HCT116 (cell line): ENCODE results near the gene GALNT5. TPM values are rescaled to one million over a fixed set of nuclear protein-coding genes. Genes with fewer than 3 reads are reported as not detected.

Experiments used
- ATAC-seq: fragments of 200-7000 bp; cut with Tn5 transposase; 2 replicates; pipeline ENCODE4 v1.9.1; 2020; ENCODE audit warnings: mild to moderate bottlenecking, moderate library complexity
- BruUV-seq: library from RNA; stranded (reverse); fragments of 400-500 nt; replicated peaks from 2 replicates; lab custom pipeline; 2021; lab: Mats Ljungman, UMichigan
- CTCF ChIA-PET: fragments of 300-600 bp; sonication (Branson Sonifier 250); formaldehyde crosslinking; loops from one replicate; lab custom pipeline; 2021; ENCODE audit warnings: antibody characterized with exemption; lab: Charles Lee
- POLR2A ChIA-PET: fragments of 300-600, 350-600 bp; sonication (Branson Sonifier 250); formaldehyde crosslinking; loops from one replicate; lab custom pipeline; 2021; ENCODE audit warnings: antibody characterized with exemption; lab: Charles Lee
- RAD21 ChIA-PET, 2 experiments: fragments of 300-600 bp; sonication (Branson Sonifier 250); formaldehyde crosslinking; loops; one replicate each; lab custom pipeline; 2023; ENCODE audit warnings: low total read pairs in 2 of 2; ENCODE audit not compliant: uncharacterized antibody in 2 of 2, unreplicated experiment in 2 of 2, low non-redundant PET in 1 of 2; lab: Charles Lee
- DNase-seq: peaks from one replicate; pipeline ENCODE4 v3.0.0-alpha.2; 2010; ENCODE audit warnings: low read depth, low spot score
- H2AFZ ChIP-seq: fragments of 200-600 bp; shearing (Covaris generic), sonication (generic); 2 replicates; pipeline ENCODE4 v1.6.1; 2017; ENCODE audit warnings: low read depth, mixed run types, mixed read lengths, antibody characterized with exemption, low read length; ENCODE audit not compliant: poor library complexity, severe bottlenecking
- H3K27ac ChIP-seq: 2 replicates; pipeline ENCODE4 v1.5.1; 2012; ENCODE audit warnings: low read depth, low read length
- H3K27me3 ChIP-seq: fragments of 200-600 bp; sonication (generic); 2 replicates; pipeline ENCODE4 v1.6.1; 2016; ENCODE audit warnings: mixed run types, low read length, mixed read lengths; ENCODE audit not compliant: insufficient read depth
- H3K36me3 ChIP-seq, 2 experiments: fragments of 200-500 bp in 1 of 2; fragments of 200-600 bp in 1 of 2; sonication (Bioruptor generic) in 1 of 2; sonication (generic) in 1 of 2; 2 replicates each; pipeline versions ENCODE4 v1.5.1 to v1.6.1; 2014 to 2016; ENCODE audit warnings: low read length in 2 of 2, inconsistent platforms in 1 of 2, mixed read lengths in 1 of 2, mixed run types in 1 of 2; ENCODE audit not compliant: insufficient read depth in 2 of 2, control insufficient read depth in 1 of 2
- H3K4me1 ChIP-seq, 2 experiments: fragments of 200-600 bp in 1 of 2; sonication (generic) in 1 of 2; 2 replicates each; pipeline versions ENCODE4 v1.5.1 to v1.6.1; 2012 to 2017; ENCODE audit warnings: low read length in 2 of 2, inconsistent platforms in 1 of 2, mild to moderate bottlenecking in 1 of 2, mixed read lengths in 1 of 2, mixed run types in 1 of 2, moderate library complexity in 1 of 2; ENCODE audit not compliant: insufficient read depth in 2 of 2, control insufficient read depth in 1 of 2
- H3K4me2 ChIP-seq: fragments of 200-600 bp; sonication (generic); 2 replicates; pipeline ENCODE4 v1.6.1; 2017; ENCODE audit warnings: mixed run types, low read length, mixed read lengths
- H3K4me3 ChIP-seq, 2 experiments: fragments of 200-600 bp in 1 of 2; sonication (generic) in 1 of 2; replicated peaks in 1 of 2; 2 replicates each; pipeline ENCODE4 v1.5.1; 2011 to 2016; ENCODE audit warnings: low read length in 2 of 2, control low read depth in 1 of 2, low read depth in 1 of 2, mild to moderate bottlenecking in 1 of 2, mixed read lengths in 1 of 2, mixed run types in 1 of 2
- H3K79me2 ChIP-seq: fragments of 200-600 bp; sonication (generic); 2 replicates; pipeline ENCODE4 v1.6.1; 2017; ENCODE audit warnings: mild to moderate bottlenecking, mixed run types, low read length, moderate library complexity, mixed read lengths; ENCODE audit not compliant: insufficient read depth
- H3K9ac ChIP-seq: fragments of 200-600 bp; sonication (generic); 2 replicates; pipeline ENCODE4 v1.6.1; 2016; ENCODE audit warnings: low read length, mixed read lengths
- H3K9me2 ChIP-seq: fragments of 200-600 bp; sonication (generic), shearing (Covaris generic); 2 replicates; pipeline ENCODE4 v1.6.1; 2017; ENCODE audit warnings: mixed run types, mild to moderate bottlenecking, moderate library complexity; ENCODE audit not compliant: insufficient read depth
- H3K9me3 ChIP-seq, 2 experiments: fragments of 200-500 bp in 1 of 2; fragments of 200-600 bp in 1 of 2; sonication (Bioruptor generic) in 1 of 2; sonication (generic) in 1 of 2; 2 replicates each; pipeline ENCODE4 v1.6.1; 2014 to 2017; ENCODE audit warnings: low read length in 2 of 2, mixed read lengths in 2 of 2, inconsistent platforms in 1 of 2, low read depth in 1 of 2, mild to moderate bottlenecking in 1 of 2, mixed run types in 1 of 2, moderate library complexity in 1 of 2; ENCODE audit not compliant: control insufficient read depth in 1 of 2, insufficient read depth in 1 of 2
- H4K20me1 ChIP-seq: fragments of 200-600 bp; sonication (generic), shearing (Covaris generic); 2 replicates; pipeline ENCODE4 v1.6.1; 2017; ENCODE audit warnings: mixed run types, mild to moderate bottlenecking, moderate library complexity; ENCODE audit not compliant: insufficient read depth
- ATF3 ChIP-seq: IDR thresholded peaks from 2 replicates; pipeline ENCODE4 v1.6.1; 2012
- CTCF ChIP-seq, 3 experiments: fragments of 200-600 bp in 1 of 3; sonication (generic) in 1 of 3; IDR thresholded peaks in 2 of 3; conservative IDR thresholded peaks in 1 of 3; 2 replicates each; pipeline ENCODE4 v1.5.1; 2012 to 2017; ENCODE audit warnings: low read depth in 2 of 3, low read length in 2 of 3, antibody characterized with exemption in 1 of 3, borderline replicate concordance in 1 of 3, control low read depth in 1 of 3, mild to moderate bottlenecking in 1 of 3, mixed read lengths in 1 of 3, mixed run types in 1 of 3, moderate library complexity in 1 of 3; ENCODE audit not compliant: insufficient read depth in 1 of 3
- EGR1 ChIP-seq: IDR thresholded peaks from 2 replicates; pipeline ENCODE4 v1.6.1; 2012; ENCODE audit warnings: low read depth
- EZH2 ChIP-seq: fragments of 200-600 bp; sonication (generic); IDR thresholded peaks from 2 replicates; pipeline ENCODE4 v1.6.1; 2017; ENCODE audit warnings: antibody characterized with exemption, mixed run types
- EZH2phosphoT487 ChIP-seq: fragments of 200-600 bp; IDR thresholded peaks from 2 replicates; pipeline ENCODE4 v1.6.1; 2018; ENCODE audit warnings: antibody characterized with exemption, borderline replicate concordance
- JUND ChIP-seq: IDR thresholded peaks from 2 replicates; pipeline ENCODE4 v1.6.1; 2012
- MAX ChIP-seq: IDR thresholded peaks from 2 replicates; pipeline ENCODE4 v1.6.1; 2012
- POLR2A ChIP-seq: IDR thresholded peaks from 2 replicates; pipeline ENCODE4 v1.7.0; 2011; ENCODE audit warnings: borderline replicate concordance; ENCODE audit not compliant: insufficient read depth, insufficient read length; ENCODE audit errors: extremely low read depth
- POLR2AphosphoS5 ChIP-seq: IDR thresholded peaks from 2 replicates; pipeline ENCODE4 v1.6.1; 2011; ENCODE audit warnings: mild to moderate bottlenecking, low read depth, low read length, moderate library complexity
- RAD21 ChIP-seq: IDR thresholded peaks from 2 replicates; pipeline ENCODE4 v1.6.1; 2012; ENCODE audit warnings: low read depth, mild to moderate bottlenecking
- REST ChIP-seq: IDR thresholded peaks from 2 replicates; pipeline ENCODE4 v1.6.1; 2012; ENCODE audit warnings: low read depth
- SIN3A ChIP-seq: IDR thresholded peaks from 2 replicates; pipeline ENCODE4 v1.6.1; 2012; ENCODE audit warnings: low read depth
- SP1 ChIP-seq: IDR thresholded peaks from 2 replicates; pipeline ENCODE4 v1.6.1; 2012; ENCODE audit warnings: low read depth
- SRF ChIP-seq: IDR thresholded peaks from 2 replicates; pipeline ENCODE4 v1.6.1; 2012; ENCODE audit warnings: low read depth
- TCF7L2 ChIP-seq: IDR thresholded peaks from 2 replicates; pipeline ENCODE4 v1.7.0; 2011; ENCODE audit warnings: borderline replicate concordance, inconsistent platforms; ENCODE audit not compliant: insufficient read depth, insufficient read length; ENCODE audit errors: extremely low read depth
- YY1 ChIP-seq: IDR thresholded peaks from 2 replicates; pipeline ENCODE4 v1.6.1; 2011; ENCODE audit warnings: low read length, low read depth, moderate library complexity, mild to moderate bottlenecking; ENCODE audit not compliant: insufficient replicate concordance; ENCODE audit errors: extremely low read depth
- ZFX ChIP-seq: fragments of 450-650 bp; IDR thresholded peaks from 2 replicates; pipeline ENCODE4 v1.6.1; 2017
- ZNF274 ChIP-seq: fragments of 200-500 bp; sonication (Bioruptor generic); IDR thresholded peaks from 2 replicates; pipeline ENCODE4 v1.6.1; 2014; ENCODE audit warnings: mild to moderate bottlenecking, low read depth, low read length, inconsistent platforms
- intact Hi-C: fragments of 100-400 bp; cut with micrococcal nuclease; formaldehyde crosslinking; loops from 2 replicates; pipeline ENCODE4 v1.10.0; 2022
- total RNA-seq: library from RNA; stranded (reverse); gene quantifications from one replicate; pipeline ENCODE4 v1.2.1, GENCODE V29; 2021; ENCODE audit not compliant: unreplicated experiment

Gene GALNT5
- total RNA-seq, 1 experiment from 2014 or later = 3.9 TPM

GRCh38 chr2:157329524-157329923 is 72.0 kb downstream of the GALNT5 start:
- Histone ChIP-seq H3K4me1 (no peaks in the 10 kb centered on the region), H3K79me2 (no peaks in the 10 kb centered on the region), H2AFZ (no peak overlapping the region), H4K20me1 (no peaks in the 10 kb centered on the region), H3K36me3 (no peaks in the 10 kb centered on the region), H3K9me2 (no peaks in the 10 kb centered on the region), H3K27me3 (no peaks in the 10 kb centered on the region), H3K4me3 (no peak overlapping the region), H3K9me3 (no peaks in the 10 kb centered on the region), H3K27ac (no peak overlapping the region), H3K4me2 (no peak overlapping the region), H3K9ac (no peak overlapping the region)
- CTCF ChIA-PET = interaction anchor here (0.6 to 2.6 kb wide), 2 partner anchors 27 to 1957 kb away, joined by 3 to 9 read pairs; no protein-coding TSS in a partner anchor
- no peak for TF ChIP-seq EGR1
- TF ChIP-seq SRF = no peak
- no peak for TF ChIP-seq SP1
- TF ChIP-seq TCF7L2 = no peak
- no peak for TF ChIP-seq POLR2AphosphoS5
- no peak for TF ChIP-seq MAX
- TF ChIP-seq RAD21 = no peak
- TF ChIP-seq POLR2A = no peak
- TF ChIP-seq CTCF (IDR thresholded peaks at IDR 0.05 in 2 of 3, conservative IDR thresholded peaks at IDR 0.05 in 1 of 3; ENCODE audit: borderline replicate concordance in 1 of 3, insufficient read depth in 1 of 3, low read depth in 2 of 3, low read length in 2 of 3) = no peak
- no peak for TF ChIP-seq EZH2
- TF ChIP-seq JUND = no peak
- TF ChIP-seq YY1 = no peak
- no peak for TF ChIP-seq ZNF274
- TF ChIP-seq SIN3A = no peak
- TF ChIP-seq REST = no peak
- TF ChIP-seq EZH2phosphoT487 = no peak
- no peak for TF ChIP-seq ATF3
- no peak for TF ChIP-seq ZFX
- RAD21 ChIA-PET = no interaction called here
- POLR2A ChIA-PET = no interaction called here
- no TSS peak for BruUV-seq
- DNase-seq (no peak), ATAC-seq (no peak)
- intact Hi-C loops = loop anchor here (10.0 kb wide), 1 partner anchor 1955 kb away; no protein-coding TSS in a partner anchor
